ENCODE measurements around the gene CLBA1. TPM values are rescaled to one million over a fixed set of nuclear protein-coding genes. Genes with fewer than 3 reads are reported as not detected.
A peak's percentile ranks its signal among the peaks of the same experiment; 100 is the strongest.

CLBA1 gene
- polyA plus RNA-seq, 1 of the 3 experiments (the other 2 are of a cell fraction) = 18.5 TPM

DNA sequence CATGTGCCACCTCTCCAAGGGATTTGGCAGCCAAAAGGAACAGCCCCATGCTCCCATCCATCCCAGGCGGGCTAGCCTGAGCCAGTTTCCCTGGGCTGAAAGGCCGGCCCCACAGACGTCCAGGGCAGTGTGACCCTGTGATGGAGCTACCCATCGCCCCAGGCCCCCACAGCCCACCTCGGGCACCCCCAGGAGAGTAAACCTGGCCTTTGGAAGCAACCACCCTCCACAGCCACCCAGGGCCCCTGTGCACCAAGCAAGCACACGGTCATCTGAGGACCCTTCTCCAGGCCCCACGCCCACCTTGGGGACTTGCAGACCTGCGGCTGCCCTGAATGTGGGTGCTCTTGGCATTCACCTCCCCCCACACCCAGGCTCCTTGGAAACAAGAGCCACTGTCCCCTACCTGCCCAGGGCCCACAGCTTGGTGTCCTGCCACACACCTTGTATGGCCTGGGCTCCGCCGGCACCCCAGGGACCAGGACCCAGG, 15.8 kb upstream of the CLBA1 start:
- Histone ChIP-seq H3K36me3 (replicated peaks in 1 of 2; ENCODE audit: control insufficient read depth in 1 of 2, insufficient read depth in 2 of 2, low read length in 1 of 2) (no peaks in the 10 kb centered on the region), H3K79me2 (ENCODE audit: insufficient read depth) (peaks cover 74% of the 10 kb centered on the region; the same call in 1 of the 2 replicates), H4K20me1 (ENCODE audit: insufficient read depth) (no peaks in the 10 kb centered on the region), H3K27ac (ENCODE audit: low read depth in 2 of 2, low read length in 1 of 2) (peak overlapping the region in 1 of 2 experiments; percentile 93; a peak in 2 of 4 replicates), H3K4me3 (ENCODE audit: low read depth in 2 of 2, low read length in 1 of 2) (peak overlapping the region; percentile 29 to 51; a peak in 3 of 4 replicates), H3K4me2 (peak overlapping the region; percentile 90), H3K4me1 (ENCODE audit: control insufficient read depth in 1 of 2, insufficient read depth in 2 of 2, low read depth in 1 of 2, low read length in 1 of 2) (peaks cover 36 to 51% of the 10 kb centered on the region in 2 experiments; a peak in 3 of 4 replicates), H3K9me3 (no peaks in the 10 kb centered on the region), H3F3A (replicated peaks; ENCODE audit: insufficient read depth) (peaks cover 15% of the 10 kb centered on the region), H3K27me3 (ENCODE audit: insufficient read depth) (no peaks in the 10 kb centered on the region), H3K9me2 (no peaks in the 10 kb centered on the region), H2AFZ (ENCODE audit: low read depth) (peak overlapping the region; percentile 49; the same call in 1 of the 2 replicates), H3K9ac (peak overlapping the region; percentile 67)
- CTCF ChIA-PET = interaction anchor here (0.7 to 11.2 kb wide), 8 partner anchors 35 to 236 kb away, joined by 3 to 284 read pairs (median 5); partner anchors contain the start of gene CDCA4
- WGBS (ENCODE audit: low lambda C conversion rate) = 90% methylated on average over 6 of the region's 10 CpGs
- no peak for TF ChIP-seq FOXJ3 (CRISPR knock-in tag; IDR thresholded peaks at IDR 0.05)
- TF ChIP-seq RXRA (IDR thresholded peaks at IDR 0.05; ENCODE audit: borderline replicate concordance, low read depth) = no peak
- no peak for TF ChIP-seq TEAD4 (IDR thresholded peaks at IDR 0.05; ENCODE audit: borderline replicate concordance, insufficient read depth)
- TF ChIP-seq ELF1 (IDR thresholded peaks at IDR 0.05) = no peak
- TF ChIP-seq RCOR1 (IDR thresholded peaks at IDR 0.05; ENCODE audit: low read length) = no peak
- no peak for TF ChIP-seq MXI1 (IDR thresholded peaks at IDR 0.05; ENCODE audit: low read depth, low read length)
- TF ChIP-seq, protein P1, sequence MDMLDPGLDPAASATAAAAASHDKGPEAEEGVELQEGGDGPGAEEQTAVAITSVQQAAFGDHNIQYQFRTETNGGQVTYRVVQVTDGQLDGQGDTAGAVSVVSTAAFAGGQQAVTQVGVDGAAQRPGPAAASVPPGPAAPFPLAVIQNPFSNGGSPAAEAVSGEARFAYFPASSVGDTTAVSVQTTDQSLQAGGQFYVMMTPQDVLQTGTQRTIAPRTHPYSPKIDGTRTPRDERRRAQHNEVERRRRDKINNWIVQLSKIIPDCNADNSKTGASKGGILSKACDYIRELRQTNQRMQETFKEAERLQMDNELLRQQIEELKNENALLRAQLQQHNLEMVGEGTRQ (IDR thresholded peaks at IDR 0.05; ENCODE audit: borderline replicate concordance, low read depth, low read length) = no peak
- no peak for TF ChIP-seq MEF2A (IDR thresholded peaks at IDR 0.05; ENCODE audit: borderline replicate concordance, low read depth)
- TF ChIP-seq YY1 (IDR thresholded peaks at IDR 0.05; ENCODE audit: low read depth) = no peak
- TF ChIP-seq FOSL2 (IDR thresholded peaks at IDR 0.05; ENCODE audit: borderline replicate concordance, low read depth) = no peak
- no peak for TF ChIP-seq CHD2 (IDR thresholded peaks at IDR 0.05; ENCODE audit: low read length, partially characterized antibody)
- POLR2A ChIA-PET = no interaction called here
- no peak for DNase-seq

DNA sequence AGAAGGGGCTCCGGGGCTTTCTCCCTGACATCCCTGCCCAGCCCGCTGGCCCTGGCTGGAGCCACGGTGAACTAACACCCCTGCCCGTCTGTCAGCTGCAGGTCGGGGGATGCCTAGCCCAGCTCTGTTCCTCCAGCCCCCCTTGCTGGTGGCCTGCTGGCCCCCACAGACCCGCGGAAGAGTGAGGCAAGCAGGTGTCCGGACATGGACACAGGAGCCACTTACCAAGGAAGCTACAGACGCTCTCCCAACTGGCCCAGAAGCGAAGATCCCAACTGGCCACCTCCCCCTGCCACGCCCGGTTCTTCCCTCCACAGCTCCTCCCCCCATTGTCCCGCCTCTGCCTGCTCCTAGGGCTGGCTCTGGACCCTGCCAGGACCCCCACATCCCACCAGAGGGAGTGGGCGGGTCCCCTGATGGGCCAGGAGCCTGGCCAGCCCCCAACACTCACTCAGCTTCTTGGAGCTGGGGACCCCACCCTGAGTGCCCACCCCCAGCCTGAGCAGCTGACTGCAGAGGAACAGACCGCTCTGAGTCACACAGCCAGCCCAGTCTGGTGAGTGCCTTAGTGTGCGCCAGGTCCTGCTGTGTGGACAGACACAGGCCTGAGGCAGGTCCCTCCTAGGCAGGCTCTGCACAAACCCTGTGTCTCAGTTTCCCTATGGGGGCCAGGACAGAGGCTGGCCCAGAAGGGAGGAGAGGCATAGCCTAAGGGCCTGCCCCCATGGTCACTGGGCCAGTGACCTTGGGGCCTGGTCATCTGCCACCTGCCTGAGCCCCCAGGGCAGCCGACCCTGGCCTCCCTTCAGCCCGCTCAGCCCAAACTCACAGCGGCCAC, 15.1 kb upstream of the CLBA1 start:
- H2AFZ ChIP-seq (ENCODE audit: low read depth) = peak overlapping the region; percentile 49; the same call in 1 of the 2 replicates
- 70% methylated on average over 10 of the region's 19 CpGs for WGBS (ENCODE audit: low lambda C conversion rate)
- peak overlapping the region; percentile 29 to 51; a peak in 3 of 4 replicates for H3K4me3 ChIP-seq (ENCODE audit: low read depth in 2 of 2, low read length in 1 of 2)
- H3K4me1 ChIP-seq (ENCODE audit: control insufficient read depth in 1 of 2, insufficient read depth in 2 of 2, low read depth in 1 of 2, low read length in 1 of 2) = peaks cover 37 to 55% of the 10 kb centered on the region in 2 experiments; a peak in 3 of 4 replicates
- no peak for DNase-seq
- H3K9me3 ChIP-seq = no peaks in the 10 kb centered on the region
- no peaks in the 10 kb centered on the region for H3K36me3 ChIP-seq (replicated peaks in 1 of 2; ENCODE audit: control insufficient read depth in 1 of 2, insufficient read depth in 2 of 2, low read length in 1 of 2)
- ChIA-PET CTCF (interaction anchor here (0.7 to 11.2 kb wide), 8 partner anchors 36 to 237 kb away, joined by 3 to 284 read pairs (median 5); partner anchors contain the start of gene CDCA4), POLR2A (no interaction called here)
- no peaks in the 10 kb centered on the region for H3K9me2 ChIP-seq
- H3K27ac ChIP-seq (ENCODE audit: low read depth in 2 of 2, low read length in 1 of 2) = peak overlapping the region; percentile 23 to 93; a peak in 3 of 4 replicates
- peaks cover 20% of the 10 kb centered on the region for H3F3A ChIP-seq (replicated peaks; ENCODE audit: insufficient read depth)
- TF ChIP-seq, protein P2, sequence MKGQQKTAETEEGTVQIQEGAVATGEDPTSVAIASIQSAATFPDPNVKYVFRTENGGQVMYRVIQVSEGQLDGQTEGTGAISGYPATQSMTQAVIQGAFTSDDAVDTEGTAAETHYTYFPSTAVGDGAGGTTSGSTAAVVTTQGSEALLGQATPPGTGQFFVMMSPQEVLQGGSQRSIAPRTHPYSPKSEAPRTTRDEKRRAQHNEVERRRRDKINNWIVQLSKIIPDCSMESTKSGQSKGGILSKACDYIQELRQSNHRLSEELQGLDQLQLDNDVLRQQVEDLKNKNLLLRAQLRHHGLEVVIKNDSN (IDR thresholded peaks at IDR 0.05; ENCODE audit: borderline replicate concordance, low read depth) = no peak
- TF ChIP-seq NFIC (IDR thresholded peaks at IDR 0.05; ENCODE audit: borderline replicate concordance) = no peak
- peak; percentile 41; the same call in 1 of the 2 replicates for TF ChIP-seq JUND (IDR thresholded peaks at IDR 0.05)
- no peak for TF ChIP-seq GABPA (IDR thresholded peaks at IDR 0.05; ENCODE audit: low read depth)
- no peak for TF ChIP-seq NRF1 (IDR thresholded peaks at IDR 0.05; ENCODE audit: low read depth, low read length)
- TF ChIP-seq POLR2AphosphoS5 (IDR thresholded peaks at IDR 0.05; ENCODE audit: low read depth, low read length) = 0 out of 2 replicates have a peak, but pooled peaks have one; percentile 41
- TF ChIP-seq, protein P3, sequence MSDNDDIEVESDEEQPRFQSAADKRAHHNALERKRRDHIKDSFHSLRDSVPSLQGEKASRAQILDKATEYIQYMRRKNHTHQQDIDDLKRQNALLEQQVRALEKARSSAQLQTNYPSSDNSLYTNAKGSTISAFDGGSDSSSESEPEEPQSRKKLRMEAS (IDR thresholded peaks at IDR 0.05; ENCODE audit: low read depth) = peak; percentile 67; the same call in 1 of the 2 replicates
- TF ChIP-seq FOSL2 (IDR thresholded peaks at IDR 0.05; ENCODE audit: borderline replicate concordance, low read depth) = peak; percentile 62; the same call in 1 of the 2 replicates
- TF ChIP-seq TCF12 (IDR thresholded peaks at IDR 0.05) = peak; percentile 64
- TF ChIP-seq, protein P4, sequence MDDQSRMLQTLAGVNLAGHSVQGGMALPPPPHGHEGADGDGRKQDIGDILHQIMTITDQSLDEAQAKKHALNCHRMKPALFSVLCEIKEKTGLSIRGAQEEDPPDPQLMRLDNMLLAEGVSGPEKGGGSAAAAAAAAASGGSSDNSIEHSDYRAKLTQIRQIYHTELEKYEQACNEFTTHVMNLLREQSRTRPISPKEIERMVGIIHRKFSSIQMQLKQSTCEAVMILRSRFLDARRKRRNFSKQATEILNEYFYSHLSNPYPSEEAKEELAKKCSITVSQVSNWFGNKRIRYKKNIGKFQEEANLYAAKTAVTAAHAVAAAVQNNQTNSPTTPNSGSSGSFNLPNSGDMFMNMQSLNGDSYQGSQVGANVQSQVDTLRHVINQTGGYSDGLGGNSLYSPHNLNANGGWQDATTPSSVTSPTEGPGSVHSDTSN (IDR thresholded peaks at IDR 0.05) = peak; percentile 25; the same call in 1 of the 2 replicates
- no peak for TF ChIP-seq FOXJ3 (CRISPR knock-in tag; IDR thresholded peaks at IDR 0.05)
- no peak for TF ChIP-seq SMC3 (IDR thresholded peaks at IDR 0.05; ENCODE audit: low read depth, low read length)
- H3K27me3 ChIP-seq (ENCODE audit: insufficient read depth) = no peaks in the 10 kb centered on the region
- peak overlapping the region; percentile 90 for H3K4me2 ChIP-seq
- H4K20me1 ChIP-seq (ENCODE audit: insufficient read depth) = no peaks in the 10 kb centered on the region
- H3K9ac ChIP-seq = peak overlapping the region; percentile 67
- H3K79me2 ChIP-seq (ENCODE audit: insufficient read depth) = peaks cover 73% of the 10 kb centered on the region; the same call in 1 of the 2 replicates
